ENCODE measurements around the gene ST8SIA1. TPM values are rescaled to one million over a fixed set of nuclear protein-coding genes. Genes with fewer than 3 reads are reported as not detected.
"Not testable (repeated sequence)": the region's sequence is repeated elsewhere in the genome, so short reads cannot be mapped to it uniquely, and the experiment has no call there.

The ST8SIA1 gene
- total RNA-seq, 4 donors from 2014 or later = 0.72 to 7.1 (median 2.5) TPM

- no peak for ATAC-seq (ENCODE audit: low FRiP score)
- TF ChIP-seq CTCF (IDR thresholded peaks at IDR 0.05) = no peak
- DNase-seq (ENCODE audit: low spot score) = no peak
These were observed 170.4 kb downstream of the ST8SIA1 start for GRCh38 chr12:22164139-22164538.

GRCh38 chr12:22163594-22163993 is 170.9 kb downstream of the ST8SIA1 start:
- DNase-seq (ENCODE audit: low spot score) (no peak), ATAC-seq (ENCODE audit: low FRiP score) (no peak)
- TF ChIP-seq CTCF (IDR thresholded peaks at IDR 0.05) = no peak

GRCh38 chr12:22160396-22161003 is 174.0 kb downstream of the ST8SIA1 start:
- ATAC-seq (ENCODE audit: low FRiP score) (no peak), DNase-seq (ENCODE audit: low spot score) (no peak)
- TF ChIP-seq CTCF (IDR thresholded peaks at IDR 0.05) = no peak

- not testable (repeated sequence) for ATAC-seq (ENCODE audit: low FRiP score); DNase-seq (ENCODE audit: low spot score)
These were observed 185.2 kb downstream of the ST8SIA1 start for GRCh38 chr12:22149286-22149685.

GRCh38 chr12:22146686-22147085 is 187.8 kb downstream of the ST8SIA1 start:
- DNase-seq (ENCODE audit: low spot score); ATAC-seq (ENCODE audit: low FRiP score): not testable (repeated sequence)

Other genes starting within 250 kb of the ST8SIA1 start
- 10 to 100 TPM; 19.0 to 56.1 (median 26.7) TPM for gene C2CD5, start 209.8 kb upstream of the ST8SIA1 start, total RNA-seq

Measured in omental fat pad (tissue), 4 donors.